ENCODE data around the gene INPP4B. TPM values are rescaled to one million over a fixed set of nuclear protein-coding genes. Genes with fewer than 3 reads are reported as not detected.

The INPP4B gene
- total and polyA plus RNA-seq, 2 donors (not counting 1 experiment from before 2014, with no cell fraction given), result 0.03 TPM; not detected in 1

GRCh38 chr4:142615324-142615665 is 230.8 kb downstream of the INPP4B start:
- Histone ChIP-seq H3K27me3 (replicated peaks in 1 of 4; ENCODE audit: control extremely low read depth in 1 of 4, control insufficient read depth in 3 of 4, insufficient read depth in 4 of 4, low read length in 3 of 4) (no peaks in the 10 kb centered on the region), H3K9ac (ENCODE audit: low read length) (no peak overlapping the region), H4K20me1 (ENCODE audit: control insufficient read depth, insufficient read depth, low read length, poor library complexity, severe bottlenecking) (no peaks in the 10 kb centered on the region), H3K4me3 (ENCODE audit: control extremely low read depth in 1 of 5, extremely low read depth in 1 of 5, insufficient read depth in 1 of 5, low read depth in 2 of 5, low read length in 4 of 5) (no peak overlapping the region), H3K4me2 (replicated peaks; ENCODE audit: low read depth, low read length, poor library complexity, severe bottlenecking) (no peak overlapping the region), H2AFZ (ENCODE audit: insufficient read depth, low read depth, low read length, poor library complexity, severe bottlenecking) (no peak overlapping the region), H3K4me1 (ENCODE audit: control insufficient read depth in 2 of 2, insufficient read depth in 2 of 2, low read length in 2 of 2) (no peaks in the 10 kb centered on the region), H3K27ac (ENCODE audit: low read length in 2 of 2) (no peak overlapping the region), H3K9me3 (ENCODE audit: control extremely low read depth in 1 of 3, control insufficient read depth in 2 of 3, insufficient read depth in 1 of 3, low read length in 2 of 3) (no peaks in the 10 kb centered on the region), H3K79me2 (ENCODE audit: control insufficient read depth, insufficient read depth, low read length) (no peaks in the 10 kb centered on the region), H3K36me3 (replicated peaks in 1 of 2; ENCODE audit: control extremely low read depth in 1 of 2, control insufficient read depth in 1 of 2, extremely low read depth in 1 of 2, insufficient read depth in 2 of 2, low read length in 1 of 2) (no peaks in the 10 kb centered on the region)
- DNase-seq (no peak), ATAC-seq (ENCODE audit: low read depth) (no peak)
- intact Hi-C loops (cut with micrococcal nuclease), result no loop called here
- Mint-ChIP-seq H3K4me3 (no peak overlapping the region), H3K27me3 (no peaks in the 10 kb centered on the region), H3K4me1 (no peaks in the 10 kb centered on the region), H3K27ac (no peak overlapping the region), H3K9me3 (ENCODE audit: insufficient read depth) (peaks cover 6% of the 10 kb centered on the region)
- CTCF ChIA-PET, result no interaction called here
- POLR2A ChIA-PET, result no interaction called here
- WGBS (ENCODE audit: insufficient coverage), result 100% methylated on average over 1 of the region's 2 CpGs
- no peak for TF ChIP-seq EZH2 (IDR thresholded peaks at IDR 0.05; ENCODE audit: borderline replicate concordance, insufficient read depth, low read depth, low read length, poor library complexity, severe bottlenecking)
- no peak for TF ChIP-seq CTCF (IDR thresholded peaks at IDR 0.05)

GRCh38 chr4:142614621-142615323 is 231.3 kb downstream of the INPP4B start:
- Histone ChIP-seq H3K27me3 (replicated peaks in 1 of 4; ENCODE audit: control extremely low read depth in 1 of 4, control insufficient read depth in 3 of 4, insufficient read depth in 4 of 4, low read length in 3 of 4) (no peaks in the 10 kb centered on the region), H3K4me1 (ENCODE audit: control insufficient read depth in 2 of 2, insufficient read depth in 2 of 2, low read length in 2 of 2) (no peaks in the 10 kb centered on the region), H3K4me3 (ENCODE audit: control extremely low read depth in 1 of 5, extremely low read depth in 1 of 5, insufficient read depth in 1 of 5, low read depth in 2 of 5, low read length in 4 of 5) (no peak overlapping the region), H3K36me3 (replicated peaks in 1 of 2; ENCODE audit: control extremely low read depth in 1 of 2, control insufficient read depth in 1 of 2, extremely low read depth in 1 of 2, insufficient read depth in 2 of 2, low read length in 1 of 2) (no peaks in the 10 kb centered on the region), H3K9ac (ENCODE audit: low read length) (no peak overlapping the region), H3K4me2 (replicated peaks; ENCODE audit: low read depth, low read length, poor library complexity, severe bottlenecking) (no peak overlapping the region), H4K20me1 (ENCODE audit: control insufficient read depth, insufficient read depth, low read length, poor library complexity, severe bottlenecking) (no peaks in the 10 kb centered on the region), H2AFZ (ENCODE audit: insufficient read depth, low read depth, low read length, poor library complexity, severe bottlenecking) (no peak overlapping the region), H3K27ac (ENCODE audit: low read length in 2 of 2) (no peak overlapping the region), H3K9me3 (ENCODE audit: control extremely low read depth in 1 of 3, control insufficient read depth in 2 of 3, insufficient read depth in 1 of 3, low read length in 2 of 3) (no peaks in the 10 kb centered on the region), H3K79me2 (ENCODE audit: control insufficient read depth, insufficient read depth, low read length) (no peaks in the 10 kb centered on the region)
- POLR2A ChIA-PET, result no interaction called here
- no peak for TF ChIP-seq EZH2 (IDR thresholded peaks at IDR 0.05; ENCODE audit: borderline replicate concordance, insufficient read depth, low read depth, low read length, poor library complexity, severe bottlenecking)
- no peak for TF ChIP-seq CTCF (IDR thresholded peaks at IDR 0.05)
- Mint-ChIP-seq H3K4me3 (no peak overlapping the region), H3K27ac (no peak overlapping the region), H3K27me3 (no peaks in the 10 kb centered on the region), H3K4me1 (no peaks in the 10 kb centered on the region), H3K9me3 (ENCODE audit: insufficient read depth) (peaks cover 6% of the 10 kb centered on the region)
- no peak for DNase-seq
- WGBS (ENCODE audit: insufficient coverage), result no CpG with 5 or more reads among the region's 2 CpGs
- CTCF ChIA-PET, result no interaction called here
- ATAC-seq (ENCODE audit: low read depth), result no peak
- intact Hi-C loops (cut with micrococcal nuclease), result no loop called here

Data from B cell (primary cell).